HG02943 (cell line): ENCODE data around the gene CDK15.

ENCODE experiments used
- ATAC-seq: cut with Tn5 transposase; IDR thresholded peaks from one replicate; pipeline ENCODE4 v1.9.1; 2021; ENCODE audit warnings: mild to moderate bottlenecking, low read depth, moderate library complexity; ENCODE audit not compliant: unreplicated experiment

Gene CDK15

DNA sequence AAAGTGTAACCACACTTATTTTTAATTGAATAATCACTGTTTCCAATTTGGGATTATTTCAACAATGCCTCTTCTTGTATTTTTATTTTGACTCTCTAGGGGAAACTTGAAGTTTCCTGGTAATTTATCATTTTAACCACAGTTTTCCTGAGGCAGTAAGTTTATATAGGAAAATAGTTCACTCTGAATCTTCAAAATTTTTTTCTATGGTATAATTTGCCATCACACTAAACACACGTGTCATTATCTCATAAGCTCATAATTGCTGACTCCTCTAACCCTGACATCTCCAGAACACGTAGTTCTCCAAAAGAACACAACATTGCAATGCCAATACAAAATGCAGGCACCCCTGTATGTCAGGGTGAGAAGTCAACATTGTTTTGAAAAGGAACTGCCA is 125.1 kb downstream of the CDK15 start:
- no peak for ATAC-seq

DNA sequence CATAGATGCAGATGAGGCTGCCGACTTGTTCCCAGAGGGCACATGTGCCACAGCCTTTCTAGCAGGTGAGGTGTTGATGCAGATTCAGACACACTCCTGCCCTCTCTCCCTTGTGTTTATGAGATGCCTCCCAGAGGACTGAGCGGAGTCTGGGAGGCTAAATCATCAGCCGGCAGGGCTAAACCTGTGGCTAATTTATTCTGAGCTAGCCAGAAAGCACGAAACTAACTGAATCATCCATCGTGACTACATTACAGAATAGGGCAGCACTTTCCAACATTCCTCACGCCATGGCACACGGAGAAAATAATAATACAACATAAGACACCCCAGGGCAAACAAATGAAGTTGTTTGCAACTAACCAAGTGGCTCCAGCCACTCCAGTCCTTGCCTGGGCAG is 125.6 kb downstream of the CDK15 start:
- ATAC-seq, result no peak

DNA sequence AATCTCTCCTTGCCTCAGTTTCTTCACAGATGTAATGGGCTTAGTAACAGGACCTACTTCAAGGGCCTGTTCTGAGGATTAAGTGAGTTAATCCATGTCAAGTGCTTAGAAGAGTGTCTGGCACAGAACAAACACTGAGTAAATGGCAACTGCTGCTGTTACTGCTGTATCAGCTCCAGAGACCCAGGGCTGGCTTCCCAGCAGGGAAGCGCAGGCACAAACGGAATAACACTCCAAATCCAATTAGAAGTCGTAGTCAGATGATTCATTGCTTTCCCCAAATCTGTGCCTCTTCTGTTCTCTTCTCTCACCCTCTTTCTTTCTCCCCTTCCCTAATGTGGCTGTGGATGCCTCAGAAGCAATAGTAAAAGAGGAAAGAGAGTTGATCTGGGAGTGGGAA is 126.2 kb downstream of the CDK15 start:
- ATAC-seq, result no peak

DNA sequence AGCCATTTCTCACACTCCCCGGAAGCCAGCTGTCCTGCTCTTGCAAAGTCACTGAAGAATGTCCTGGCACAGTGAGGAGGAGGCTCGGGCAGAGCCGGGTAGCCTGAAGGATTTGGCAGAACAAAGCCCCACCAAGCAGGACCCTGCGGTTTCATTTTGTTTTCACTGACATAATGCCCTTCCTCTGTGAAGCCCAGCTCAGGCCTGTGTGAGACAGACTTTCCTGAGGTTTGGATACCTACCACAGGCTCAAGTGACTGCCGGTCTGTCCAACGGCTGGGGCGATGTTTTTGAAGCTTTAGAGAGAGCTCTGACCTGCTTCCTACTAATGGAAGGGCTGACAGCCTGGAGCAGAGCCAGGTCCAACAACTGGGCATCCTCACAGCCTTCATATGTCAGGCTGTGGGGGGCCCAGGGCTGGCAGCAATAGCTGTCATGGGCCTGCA is 127.5 kb downstream of the CDK15 start:
- ATAC-seq, result no peak

DNA sequence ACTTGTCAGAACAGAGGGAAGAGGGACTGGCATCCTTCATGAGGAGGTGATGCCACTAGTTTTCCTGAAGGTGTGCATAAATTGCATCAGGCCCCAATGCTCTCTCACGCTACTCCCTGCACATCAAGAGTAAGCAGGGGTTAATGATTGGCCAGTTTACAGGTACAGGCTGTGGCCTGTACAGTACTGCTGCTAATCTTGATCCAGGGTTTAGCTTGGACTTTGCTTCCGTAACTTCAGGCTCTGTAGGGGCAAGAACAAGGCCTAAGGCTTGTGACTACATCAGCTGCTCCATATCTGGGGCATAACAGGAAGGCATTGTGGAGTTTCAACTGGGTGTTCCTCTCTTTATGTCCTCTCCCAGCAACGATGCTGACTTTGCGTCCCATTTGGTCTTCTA is 130.5 kb downstream of the CDK15 start:
- no peak for ATAC-seq

DNA sequence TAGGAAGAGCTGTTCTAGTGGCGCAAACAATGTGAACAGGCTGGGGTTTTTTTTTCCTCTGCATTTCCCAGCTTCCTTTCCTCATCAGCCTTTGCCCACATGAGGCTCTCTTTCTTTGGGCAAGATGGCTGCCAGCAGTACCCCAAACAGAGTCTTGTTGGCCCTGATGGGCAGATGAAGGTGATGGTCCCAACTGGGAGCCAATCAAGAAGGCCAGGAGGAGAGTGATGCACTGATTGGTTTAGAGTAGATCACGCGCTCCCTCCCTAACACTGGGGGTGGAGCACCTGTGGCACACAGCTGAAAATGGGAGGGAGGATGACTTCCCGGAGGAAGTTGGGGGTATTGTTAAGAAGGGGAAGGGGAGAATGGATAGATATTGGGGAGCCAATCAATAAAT is 131.0 kb downstream of the CDK15 start:
- no peak for ATAC-seq

DNA sequence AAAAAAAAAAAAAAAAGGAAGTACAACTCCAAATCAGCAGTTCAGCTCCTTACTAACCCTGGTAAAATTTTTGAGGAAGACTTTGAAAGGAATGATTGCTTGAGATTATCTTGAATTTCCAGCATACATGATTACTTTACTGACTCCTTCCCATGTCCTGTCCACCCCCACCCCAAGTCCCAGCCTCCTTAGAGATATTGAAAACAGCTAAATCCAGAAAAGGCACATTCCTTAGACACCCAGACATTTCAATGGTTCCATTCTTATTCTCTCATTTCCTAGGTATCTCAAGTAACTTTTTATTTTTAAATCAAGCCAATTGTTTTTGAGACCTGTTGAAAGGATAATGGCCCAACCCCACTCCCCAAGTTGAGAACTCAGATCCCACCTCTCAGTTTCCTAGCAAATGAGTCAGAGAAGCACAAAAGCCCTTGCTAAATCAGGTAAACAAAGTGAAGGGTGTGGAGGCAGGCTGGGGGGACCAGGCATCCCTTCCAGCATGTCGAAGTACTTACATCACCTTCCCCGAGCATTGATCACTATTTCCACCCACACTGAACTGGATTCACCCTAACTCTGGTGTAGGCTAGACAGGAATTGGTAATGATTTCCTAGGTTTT is 131.9 kb downstream of the CDK15 start:
- ATAC-seq, result no peak

DNA sequence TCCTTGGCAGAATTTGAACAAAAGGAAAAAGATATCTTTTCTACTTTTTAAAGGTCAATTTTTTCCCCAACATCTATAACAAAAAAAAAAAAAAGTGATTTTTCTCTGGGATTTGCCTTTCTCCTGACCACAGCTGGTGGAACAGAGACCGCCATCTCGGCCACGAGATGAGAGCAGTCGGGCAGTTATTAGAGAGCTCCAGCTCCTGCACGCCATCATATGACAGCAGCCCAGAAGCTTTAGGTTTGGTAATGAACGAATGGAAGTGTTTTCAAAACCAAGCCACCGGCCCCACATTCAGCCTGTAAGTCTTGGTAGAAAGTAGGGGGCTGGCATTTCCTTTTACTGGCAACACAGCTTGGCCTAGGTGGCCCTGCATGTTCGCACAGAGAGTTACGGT is 132.4 kb downstream of the CDK15 start:
- no peak for ATAC-seq

DNA sequence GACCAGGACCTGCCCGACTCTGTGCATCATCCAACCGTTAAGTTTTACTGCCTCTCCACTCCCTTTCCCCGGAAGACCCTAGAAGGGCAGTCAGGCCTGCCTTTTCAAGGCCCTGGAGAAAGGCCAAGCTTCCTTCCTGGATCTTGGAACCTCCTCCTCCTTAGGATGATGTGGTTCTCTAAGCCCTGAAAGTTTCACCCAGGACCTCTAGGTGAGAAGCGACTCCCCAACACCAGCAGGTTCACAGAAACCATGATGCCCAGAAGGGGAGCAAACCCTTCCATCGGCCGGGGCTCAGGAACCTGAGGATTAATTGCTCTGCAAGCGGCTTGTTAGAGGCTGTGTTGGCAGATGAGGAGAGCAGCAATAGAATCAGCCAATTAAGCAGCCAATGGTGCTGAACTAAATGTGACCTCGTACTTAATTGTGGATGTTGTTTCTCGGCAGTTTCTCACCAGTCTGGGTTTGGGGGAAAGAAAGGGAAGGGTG is 133.2 kb downstream of the CDK15 start:
- ATAC-seq, result no peak

DNA sequence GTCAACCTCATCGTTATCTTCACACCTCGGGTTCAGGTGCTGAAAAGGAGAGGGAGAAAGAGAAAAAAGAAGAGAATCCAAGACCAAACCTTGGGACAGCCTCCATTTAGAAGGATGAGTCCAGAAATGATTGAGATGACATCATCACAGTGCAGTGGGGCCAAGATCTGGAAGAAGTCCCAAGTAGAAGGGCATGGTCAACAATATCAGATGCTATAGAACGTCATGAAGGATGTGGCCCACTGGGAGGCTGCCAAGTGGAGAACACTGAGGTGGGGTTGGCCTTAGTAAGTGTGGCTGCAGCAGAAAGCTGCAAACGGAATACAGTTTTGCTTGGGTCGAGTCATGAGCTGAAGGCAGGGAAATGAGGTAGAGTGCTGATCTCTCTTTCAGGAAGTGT is 136.2 kb downstream of the CDK15 start:
- ATAC-seq, result no peak
